ENCODE results near the gene ZBTB21.

Gene ZBTB21

DNA sequence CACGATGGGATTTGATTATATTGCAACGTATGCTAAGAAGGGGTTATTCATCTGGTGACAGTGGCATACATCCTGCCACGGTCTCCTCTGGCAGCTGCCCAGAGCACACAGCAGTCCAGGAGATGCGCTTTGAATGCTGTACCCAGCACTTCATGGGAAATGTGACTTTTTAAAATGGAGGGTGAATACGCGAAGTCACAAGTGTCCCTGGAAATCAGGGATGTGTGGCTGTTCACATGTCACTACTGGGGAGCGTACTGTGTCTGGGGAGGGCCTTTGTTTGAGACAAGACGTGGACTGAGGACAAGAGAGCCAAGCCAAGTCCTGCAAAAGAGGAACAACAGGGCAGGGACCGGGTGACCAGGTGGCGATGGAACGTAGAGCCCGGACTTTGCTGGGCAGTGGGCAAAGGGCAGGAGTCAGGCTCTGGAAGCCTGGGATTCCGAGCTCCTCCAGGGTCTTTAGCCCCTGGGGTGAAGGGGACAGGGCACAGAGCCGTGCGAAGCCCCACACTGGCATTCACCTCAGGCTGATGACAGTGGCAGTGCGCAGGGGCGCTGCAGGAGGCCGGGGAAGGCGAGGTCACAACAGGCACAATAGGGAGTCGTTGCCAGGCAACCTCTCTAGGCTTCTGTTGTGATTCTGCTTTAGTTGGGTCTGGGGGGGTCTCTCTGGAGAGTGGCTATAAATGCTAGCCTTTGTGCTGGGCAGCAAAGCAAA lies 11.4 kb upstream of the ZBTB21 start:
- FAIRE-seq: no peak
- DNase-seq (ENCODE audit: insufficient read length, low spot score): no peak

- DNase-seq (ENCODE audit: insufficient read length, low spot score): no peak
- no peak for FAIRE-seq
Observed at GRCh38 chr21:42019706-42020105, 9.5 kb upstream of the ZBTB21 start.

DNA sequence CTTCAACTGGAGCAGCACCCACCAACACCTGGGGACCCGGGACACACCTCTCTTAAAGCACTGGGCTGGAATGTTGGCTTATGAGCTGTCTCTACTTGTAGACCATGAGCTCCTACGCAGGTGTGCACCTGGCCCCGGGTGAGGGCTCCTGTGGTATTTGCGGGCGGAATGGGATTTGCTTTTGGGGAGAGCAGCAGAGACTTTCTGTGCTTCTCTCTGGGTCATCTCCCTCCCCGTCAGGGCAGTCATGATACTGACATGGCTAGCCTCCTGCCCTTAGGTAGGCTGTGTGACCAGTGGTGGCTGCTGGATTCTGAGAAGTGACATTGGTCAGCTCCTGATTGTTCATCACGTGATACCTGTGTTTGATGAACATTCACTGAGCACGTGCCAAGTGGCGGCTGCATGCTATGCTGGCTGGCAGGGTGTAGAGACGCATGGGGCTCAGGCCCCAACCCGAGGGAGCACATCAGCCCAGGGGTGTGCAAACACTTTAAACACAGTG lies 9.0 kb upstream of the ZBTB21 start:
- DNase-seq (ENCODE audit: insufficient read length, low spot score): no peak

GRCh38 chr21:42017022-42017421 lies 6.9 kb upstream of the ZBTB21 start:
- DNase-seq (ENCODE audit: insufficient read length, low spot score) (no peak), FAIRE-seq (no peak)

More for the DNA sequence above, 9.0 kb upstream of the ZBTB21 start:
- FAIRE-seq: no peak

- DNase-seq (ENCODE audit: insufficient read length, low spot score): no peak
- no peak for FAIRE-seq
Observed at GRCh38 chr21:42016364-42016985, 6.3 kb upstream of the ZBTB21 start.

GRCh38 chr21:42013931-42014330 lies 3.8 kb upstream of the ZBTB21 start:
- FAIRE-seq (no peak), DNase-seq (ENCODE audit: insufficient read length, low spot score) (no peak)

- DNase-seq (ENCODE audit: insufficient read length, low spot score) (no peak), FAIRE-seq (no peak)
Observed at GRCh38 chr21:42013376-42013775, 3.2 kb upstream of the ZBTB21 start.

- DNase-seq (ENCODE audit: insufficient read length, low spot score) (no peak), FAIRE-seq (no peak)
Observed at GRCh38 chr21:42012763-42013329, 2.7 kb upstream of the ZBTB21 start.

DNA sequence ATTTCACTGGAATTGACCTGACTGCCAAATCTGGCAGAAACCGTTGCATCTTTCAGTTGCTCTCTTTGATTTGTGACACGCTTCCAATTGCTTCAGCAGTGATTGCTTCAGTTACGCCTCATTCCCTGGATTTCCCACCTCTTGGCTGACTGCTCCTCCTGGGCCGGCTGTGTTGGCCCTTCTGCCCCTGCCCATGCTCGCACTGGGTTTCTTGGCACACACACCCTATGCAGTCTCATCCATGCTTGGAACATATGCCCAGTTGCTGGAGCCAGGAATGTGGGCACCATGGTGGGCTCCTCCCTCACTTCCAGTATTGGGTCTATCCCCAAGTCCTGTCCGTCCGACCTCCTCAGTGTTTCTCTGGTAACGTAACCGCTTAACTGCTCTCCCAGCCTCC lies 2.2 kb upstream of the ZBTB21 start:
- DNase-seq (ENCODE audit: insufficient read length, low spot score): no peak
- FAIRE-seq: no peak

DNA sequence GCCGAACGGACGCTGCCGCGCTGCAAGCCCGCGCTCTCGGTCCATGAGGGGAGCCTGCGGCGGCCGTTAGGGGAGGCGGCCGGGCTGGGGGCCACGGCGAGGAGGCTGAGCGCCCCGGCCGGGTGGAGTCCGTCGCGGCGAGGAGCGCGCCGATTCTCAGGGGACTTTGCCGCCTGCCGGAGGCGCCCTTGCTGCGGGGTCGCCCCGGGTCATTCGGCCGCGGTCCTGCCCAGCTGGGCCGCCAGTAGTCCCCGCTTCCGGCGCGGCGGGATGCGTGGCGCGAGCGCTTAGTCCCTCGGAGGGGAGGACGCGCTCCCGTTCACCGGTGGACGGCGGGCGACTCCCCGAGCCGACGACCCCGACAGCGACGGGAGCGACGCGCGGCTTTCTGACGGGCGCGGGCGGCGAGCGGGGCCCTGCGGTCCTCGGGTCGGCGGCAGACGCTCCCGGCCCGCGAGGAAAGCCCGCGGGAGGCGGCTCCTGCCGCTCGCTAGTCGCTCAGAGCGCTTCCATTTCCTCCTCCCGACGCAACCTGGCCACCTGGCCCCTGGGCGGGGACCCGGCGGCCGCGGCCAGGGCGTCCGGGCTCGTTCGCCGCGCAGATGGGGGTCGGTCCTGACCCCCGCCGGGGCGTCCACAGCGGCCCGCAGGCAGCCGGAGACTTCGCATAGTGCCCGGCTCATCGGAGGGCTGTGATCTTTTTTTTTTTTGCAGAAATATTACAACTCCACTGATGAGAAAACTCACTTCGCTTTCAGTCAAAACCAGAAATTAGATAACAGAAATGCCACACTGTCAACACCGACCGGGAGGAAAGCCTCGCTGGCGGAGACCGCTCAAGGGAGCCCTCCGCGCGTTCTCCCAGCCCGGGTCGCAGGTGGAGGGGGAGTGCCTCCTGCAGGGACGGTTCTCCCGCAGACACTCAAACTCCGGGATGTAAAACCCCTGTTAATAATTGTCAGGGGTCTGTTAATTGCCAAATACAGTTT lies 641 bp upstream of the ZBTB21 start:
- peak; percentile 29 for DNase-seq (ENCODE audit: insufficient read length, low spot score)

DNA sequence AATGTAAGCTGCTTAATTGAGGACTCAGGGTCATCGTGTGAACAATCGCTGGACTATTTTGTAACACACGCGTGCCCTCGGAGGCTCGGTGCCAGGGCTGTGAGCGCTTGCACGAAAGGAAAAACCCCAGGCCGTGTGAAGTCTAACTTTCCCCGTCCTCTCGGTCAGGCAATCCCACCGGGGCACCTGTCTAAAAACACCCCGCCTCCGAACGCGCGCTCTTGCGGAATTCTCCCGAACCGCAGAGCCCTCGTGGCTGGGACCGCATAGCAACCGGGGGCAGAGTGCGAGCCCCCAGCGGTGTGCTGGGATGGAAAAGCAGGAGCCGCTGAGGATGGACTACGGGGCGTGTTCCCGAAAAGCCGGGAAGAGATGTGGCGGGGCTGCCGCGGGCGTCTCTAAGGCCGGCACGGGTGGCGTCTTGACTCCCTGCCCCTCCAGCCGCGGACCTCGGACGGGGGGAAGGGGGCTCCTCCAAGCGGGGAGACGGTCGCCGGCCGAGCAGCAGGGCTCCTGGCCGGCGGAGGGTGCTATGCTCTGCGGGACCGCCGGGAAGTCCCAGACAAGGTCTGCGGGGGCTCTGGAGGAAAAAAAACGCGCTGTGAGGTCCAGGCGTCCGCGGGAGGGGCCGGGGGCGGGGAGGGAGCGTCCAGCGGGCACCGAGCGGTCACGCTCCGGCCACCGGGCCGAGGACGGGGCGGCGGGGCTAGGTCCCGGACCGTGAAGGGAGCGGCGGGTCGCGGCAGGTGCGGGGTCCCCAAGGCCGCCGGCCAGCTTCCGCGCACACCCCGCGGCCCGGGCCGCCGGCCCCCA lies 936 bp downstream of the ZBTB21 start:
- no peak for DNase-seq (ENCODE audit: insufficient read length, low spot score)
- FAIRE-seq: no peak

More for the DNA sequence above, 641 bp upstream of the ZBTB21 start:
- FAIRE-seq: peak; percentile 57

- no peak for DNase-seq (ENCODE audit: insufficient read length, low spot score)
- FAIRE-seq: no peak
Observed at GRCh38 chr21:42007356-42007940, 2.7 kb downstream of the ZBTB21 start.

GRCh38 chr21:42006765-42007164 lies 3.4 kb downstream of the ZBTB21 start:
- DNase-seq (ENCODE audit: insufficient read length, low spot score) (no peak), FAIRE-seq (peak; percentile 48)

DNA sequence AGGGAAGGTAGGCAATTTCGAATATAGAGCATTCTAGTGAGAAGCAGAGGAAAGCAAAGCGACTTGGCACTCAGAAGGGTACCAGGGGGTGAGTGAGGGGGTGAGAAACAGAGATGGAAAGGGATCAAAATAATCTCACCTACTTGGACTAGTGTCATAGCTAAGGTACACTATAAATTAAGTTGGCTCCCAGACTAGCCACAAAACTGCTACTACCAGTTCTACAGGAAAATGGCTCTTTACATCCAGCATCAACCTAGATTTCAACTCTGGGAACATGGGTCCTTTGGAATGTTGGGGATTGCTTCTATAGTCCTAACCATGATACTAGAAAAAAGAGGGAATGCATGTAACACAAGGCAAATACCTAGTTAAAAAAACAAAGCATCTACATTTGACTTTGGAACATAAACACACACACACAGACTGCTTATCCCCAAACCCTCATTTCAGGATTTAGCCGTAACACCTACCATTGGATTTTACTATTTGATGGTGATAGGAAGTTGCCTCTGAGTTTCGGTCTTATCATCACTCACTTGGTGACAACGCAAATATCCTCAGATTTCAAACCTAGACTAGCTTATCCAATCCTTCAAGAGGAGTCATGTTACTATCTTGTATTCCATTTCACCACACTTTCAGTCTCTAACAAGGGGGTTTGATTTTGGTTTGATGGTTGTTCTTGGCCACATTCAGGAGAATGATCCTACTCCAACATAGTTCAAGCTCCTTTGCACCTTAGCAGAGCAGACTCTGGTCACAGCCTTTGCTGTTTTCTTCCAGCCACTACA lies 5.6 kb downstream of the ZBTB21 start:
- no peak for DNase-seq (ENCODE audit: insufficient read length, low spot score)
- no peak for FAIRE-seq

DNA sequence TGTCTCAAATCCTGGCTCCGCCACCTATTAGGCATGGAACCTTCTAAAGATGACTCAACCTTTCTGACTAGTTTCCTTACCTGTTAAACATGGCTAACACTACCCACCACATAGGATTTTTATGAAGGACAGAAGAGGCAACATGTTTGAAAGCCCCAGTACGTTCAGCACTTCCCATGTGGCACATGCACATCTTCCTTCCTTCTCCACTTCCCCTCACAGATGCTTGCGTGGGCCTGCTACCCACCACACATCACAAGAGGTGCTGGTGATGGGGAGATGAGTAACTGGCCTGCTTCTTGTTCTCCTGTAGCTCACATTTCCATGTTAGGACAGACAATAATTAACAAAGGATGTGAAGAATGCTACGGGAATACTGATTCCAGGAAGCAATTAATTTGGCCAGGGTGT lies 7.1 kb downstream of the ZBTB21 start:
- no peak for FAIRE-seq
- DNase-seq (ENCODE audit: insufficient read length, low spot score): no peak

DNA sequence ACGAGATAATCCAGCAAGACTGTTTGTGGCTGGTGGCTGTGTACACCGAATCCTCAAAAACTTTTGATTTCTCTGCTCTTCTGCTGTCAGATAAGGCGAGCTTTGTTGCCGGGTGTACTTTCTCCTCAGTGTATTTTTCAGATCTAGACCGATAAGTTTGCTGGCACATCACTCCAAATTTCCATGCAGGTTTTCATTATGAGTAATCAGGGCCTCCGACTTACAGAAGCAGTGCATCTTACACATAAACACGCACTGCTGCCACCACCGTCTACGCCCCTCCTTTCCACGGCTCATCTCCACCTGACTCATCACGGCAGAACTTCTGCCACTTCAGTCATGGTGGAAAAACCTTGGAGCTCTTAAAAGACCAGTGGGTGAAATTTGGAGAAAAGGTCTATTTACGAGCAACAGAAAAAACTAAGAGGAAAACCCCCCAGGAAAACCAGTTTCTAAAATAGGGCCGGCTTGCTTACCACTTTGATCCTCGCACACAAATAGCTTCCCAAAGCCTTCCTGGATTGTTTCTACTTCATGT lies 7.7 kb downstream of the ZBTB21 start:
- DNase-seq (ENCODE audit: insufficient read length, low spot score) (no peak), FAIRE-seq (peak; percentile 90)

DNA sequence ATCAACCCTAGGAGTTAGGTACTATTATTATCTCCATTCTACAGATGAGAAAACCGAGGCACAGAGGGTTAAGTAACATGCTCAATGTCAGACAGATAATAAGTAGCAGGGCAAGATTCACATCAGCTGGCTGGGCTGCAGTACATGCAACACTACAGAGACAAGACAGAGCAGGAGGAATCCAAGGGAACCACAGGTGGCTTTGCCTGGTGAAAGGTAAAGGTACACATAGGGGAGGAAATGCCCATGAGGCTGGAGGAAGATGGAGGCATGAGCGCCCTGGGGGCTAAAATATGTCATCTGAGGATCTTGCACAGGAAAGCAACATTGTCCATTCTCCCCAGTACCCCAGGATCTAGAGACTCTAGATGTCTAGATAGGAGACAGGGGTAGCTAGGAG lies 8.4 kb downstream of the ZBTB21 start:
- DNase-seq (ENCODE audit: insufficient read length, low spot score) (no peak), FAIRE-seq (no peak)

GRCh38 chr21:42000908-42001307 lies 9.3 kb downstream of the ZBTB21 start:
- FAIRE-seq (no peak), DNase-seq (ENCODE audit: insufficient read length, low spot score) (no peak)

- DNase-seq (ENCODE audit: insufficient read length, low spot score): no peak
- FAIRE-seq: no peak
Observed at GRCh38 chr21:41997657-41998056, 12.5 kb downstream of the ZBTB21 start.

Measured in GM19239 (cell line).